HCEC 1CT (cell line): Measurements from ENCODE around the gene SLC9A9.
"Not testable (repeated sequence)": the region's sequence is repeated elsewhere in the genome, so short reads cannot be mapped to it uniquely, and the experiment has no call there.

ENCODE experiments used
- DNase-seq: peaks from one replicate; pipeline ENCODE4 v3.0.0-alpha.2; 2017

SLC9A9 gene

GRCh38 chr3:143751643-143752178 is 96.6 kb downstream of the SLC9A9 start:
- DNase-seq, result no peak

- DNase-seq, result no peak
Observed at GRCh38 chr3:143750841-143751240, 97.4 kb downstream of the SLC9A9 start.

DNA sequence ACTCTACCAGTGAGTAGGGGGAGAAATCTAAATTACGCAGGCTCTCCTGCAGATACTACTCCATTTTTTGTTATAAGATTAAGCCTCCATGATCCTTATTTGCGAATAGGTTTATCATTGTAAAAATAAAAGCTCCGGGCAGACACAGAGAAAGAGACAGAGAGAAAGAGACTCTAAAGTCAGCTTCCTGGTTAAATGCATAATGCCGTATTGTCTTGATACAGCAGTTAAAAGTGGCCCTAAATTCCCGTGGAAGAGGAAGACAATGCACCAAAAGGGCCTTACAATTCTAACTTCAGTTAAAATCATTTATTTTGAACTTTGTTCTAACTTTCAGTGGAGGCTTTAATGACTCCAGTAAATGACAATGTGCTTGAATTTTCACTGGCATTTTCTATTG is 98.3 kb downstream of the SLC9A9 start:
- no peak for DNase-seq

DNA sequence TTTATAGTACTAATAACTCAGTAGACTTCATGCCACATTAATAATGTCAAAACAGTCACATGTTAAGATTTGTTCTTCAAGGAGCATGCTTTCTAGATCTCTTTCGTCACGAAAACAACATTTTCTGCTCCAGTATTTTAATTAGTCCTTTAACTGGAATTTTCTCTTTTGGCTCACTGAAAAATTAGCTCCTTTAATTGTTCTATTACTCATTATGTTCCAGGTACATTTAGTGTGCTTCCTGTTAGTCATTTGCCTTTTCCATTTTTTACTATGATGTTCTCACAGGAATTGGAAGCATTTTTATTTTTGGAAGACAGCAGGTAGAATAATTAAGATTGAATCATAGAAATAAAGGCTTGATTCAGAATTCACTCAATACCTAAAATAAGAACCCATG is 111.2 kb downstream of the SLC9A9 start:
- peak; percentile 12 for DNase-seq

GRCh38 chr3:143736205-143736997 is 111.9 kb downstream of the SLC9A9 start:
- peak; percentile 80 for DNase-seq

GRCh38 chr3:143731776-143732175 is 116.5 kb downstream of the SLC9A9 start:
- DNase-seq, result peak; percentile 50

DNA sequence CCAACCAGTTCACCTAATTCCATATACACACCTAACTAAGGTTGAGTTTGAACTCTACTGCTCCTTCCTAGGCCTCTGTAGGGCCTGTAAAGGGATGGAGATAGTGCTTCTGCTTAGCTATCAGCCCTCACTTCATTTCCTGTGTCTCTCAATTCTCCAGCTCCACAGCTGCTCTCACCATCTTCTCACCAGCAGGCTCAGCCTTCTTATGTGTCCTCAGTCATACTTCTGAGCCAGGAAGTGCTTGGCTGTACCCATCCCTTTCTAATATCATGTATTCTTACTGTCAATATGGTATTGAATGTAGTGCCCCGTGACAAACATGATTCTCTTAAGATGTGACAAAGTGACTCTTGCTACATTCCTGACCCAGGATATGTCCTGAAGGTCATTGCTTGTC is 116.9 kb downstream of the SLC9A9 start:
- no peak for DNase-seq

DNA sequence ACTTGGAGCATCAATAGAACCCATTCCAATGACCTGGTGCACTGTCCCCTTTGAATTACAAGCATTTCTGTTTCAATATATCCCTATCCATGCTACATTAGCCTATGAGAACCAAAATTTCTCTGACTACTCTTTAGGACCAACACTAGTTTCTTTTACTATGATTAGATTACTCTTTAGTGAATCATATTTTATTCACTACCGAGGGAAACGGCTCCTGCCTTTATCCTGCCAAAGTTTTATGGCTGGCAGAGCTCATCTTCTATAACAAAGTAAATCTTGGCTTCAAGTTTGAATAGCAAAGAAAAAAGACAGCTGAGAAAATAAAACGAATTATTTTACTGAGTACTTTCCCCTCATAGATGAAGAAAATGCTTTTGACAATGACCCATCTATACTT is 120.9 kb downstream of the SLC9A9 start:
- peak; percentile 52 for DNase-seq

DNA sequence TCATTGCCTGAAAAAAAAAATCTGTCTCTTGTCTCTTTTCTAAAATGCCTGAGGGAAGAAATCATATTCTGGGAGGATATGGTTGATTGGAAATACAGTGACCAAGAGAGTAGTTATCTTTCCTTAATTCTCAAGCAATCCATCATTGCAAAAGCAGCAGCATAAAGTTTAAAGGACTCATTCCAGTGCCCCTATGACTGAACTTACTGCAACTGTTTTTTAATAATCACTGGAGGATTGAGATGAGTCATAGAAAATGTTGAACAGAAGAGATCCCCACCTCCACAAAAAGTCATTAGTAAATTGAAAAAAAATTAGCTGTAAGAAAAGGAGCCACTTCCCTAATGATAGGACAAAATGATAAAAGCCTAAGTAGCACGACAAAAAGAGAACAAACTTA is 121.5 kb downstream of the SLC9A9 start:
- peak; percentile 65 for DNase-seq

- DNase-seq, result no peak
Observed at GRCh38 chr3:143720381-143720780, 127.9 kb downstream of the SLC9A9 start.

DNA sequence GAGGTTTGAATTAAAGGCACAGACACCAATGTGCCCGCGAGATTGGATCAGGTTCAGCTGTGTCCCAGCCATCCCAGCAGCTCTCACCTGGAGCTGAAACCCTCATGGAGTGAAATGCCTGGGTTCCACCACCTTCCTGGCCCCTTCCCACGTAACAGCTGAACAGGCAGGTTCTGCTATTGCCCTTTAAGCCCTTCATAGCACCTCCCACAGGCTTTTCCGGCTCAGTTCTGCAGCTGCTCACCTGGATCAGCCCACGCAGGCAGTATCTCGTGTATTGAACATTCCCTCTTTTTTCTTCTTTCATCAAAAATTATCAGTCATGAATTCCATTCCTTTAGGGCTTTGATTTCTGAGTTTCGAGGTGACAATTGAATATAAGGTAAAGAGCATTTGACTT is 129.8 kb downstream of the SLC9A9 start:
- DNase-seq, result no peak

GRCh38 chr3:143716731-143717130 is 131.5 kb downstream of the SLC9A9 start:
- no peak for DNase-seq

DNA sequence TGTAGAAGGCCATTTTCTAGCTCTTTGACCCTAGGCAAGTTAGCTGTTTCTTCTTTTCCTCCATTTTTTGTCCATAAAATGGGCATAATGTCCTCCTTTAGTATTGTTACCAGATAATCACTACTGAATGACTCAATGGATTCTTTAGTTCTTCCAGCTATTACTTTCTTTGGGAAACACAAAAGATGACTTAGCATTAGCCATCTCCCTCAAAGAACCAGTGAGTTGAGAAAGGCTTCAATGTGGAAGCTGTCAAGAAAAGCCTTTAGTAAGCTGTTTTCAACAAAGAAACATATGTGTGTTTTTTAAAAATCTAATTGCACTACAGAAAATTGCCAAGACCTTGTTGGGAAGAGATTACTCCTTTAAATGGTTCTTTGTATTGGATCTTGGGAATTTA is 135.7 kb downstream of the SLC9A9 start:
- DNase-seq, result no peak

DNA sequence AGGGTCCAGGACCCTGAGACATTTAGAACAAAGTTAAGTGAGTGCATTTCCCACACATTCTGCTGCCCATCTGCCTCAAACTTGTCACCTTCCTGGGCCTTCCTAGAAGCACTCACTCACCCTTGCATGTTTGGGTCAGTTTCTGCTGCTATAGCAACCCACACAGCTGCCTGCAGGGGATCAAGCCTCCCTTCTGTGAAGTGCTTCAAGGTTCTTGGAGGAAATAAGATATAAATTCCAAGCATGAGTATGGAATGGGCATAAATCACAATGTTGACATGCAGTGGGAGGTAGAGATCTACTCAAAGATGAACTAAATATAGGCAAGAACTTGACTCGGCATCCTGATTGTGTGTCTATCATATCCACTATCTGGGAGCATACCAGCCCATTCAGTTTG is 140.4 kb downstream of the SLC9A9 start:
- DNase-seq, result peak; percentile 41

GRCh38 chr3:143700431-143700975 is 147.8 kb downstream of the SLC9A9 start:
- DNase-seq, result no peak

GRCh38 chr3:143699424-143699823 is 148.8 kb downstream of the SLC9A9 start:
- no peak for DNase-seq

- no peak for DNase-seq
Observed at GRCh38 chr3:143698682-143699303, 149.5 kb downstream of the SLC9A9 start.

GRCh38 chr3:143697975-143698374 is 150.3 kb downstream of the SLC9A9 start:
- peak; percentile 11 for DNase-seq

- DNase-seq, result not testable (repeated sequence)
Observed at GRCh38 chr3:143695333-143695732, 152.9 kb downstream of the SLC9A9 start.

DNA sequence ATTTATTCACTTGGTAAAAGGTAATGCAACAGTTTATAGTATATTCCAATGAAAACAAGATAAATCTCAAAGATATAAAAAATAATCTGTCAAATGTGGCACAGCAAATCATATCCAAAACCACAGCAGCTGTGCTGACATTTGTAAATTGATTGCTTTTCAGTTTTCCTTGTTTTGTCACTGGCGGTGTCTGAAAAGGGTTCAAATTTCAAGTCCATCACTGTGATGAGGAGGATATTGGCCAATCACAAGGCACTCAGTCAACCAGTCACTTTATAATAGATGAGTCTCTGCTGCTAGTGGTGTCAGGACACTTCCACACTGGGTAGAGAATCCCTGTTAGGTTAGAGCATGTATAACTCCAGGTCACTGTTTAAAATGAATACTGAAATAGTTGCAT is 154.8 kb downstream of the SLC9A9 start:
- DNase-seq, result no peak

DNA sequence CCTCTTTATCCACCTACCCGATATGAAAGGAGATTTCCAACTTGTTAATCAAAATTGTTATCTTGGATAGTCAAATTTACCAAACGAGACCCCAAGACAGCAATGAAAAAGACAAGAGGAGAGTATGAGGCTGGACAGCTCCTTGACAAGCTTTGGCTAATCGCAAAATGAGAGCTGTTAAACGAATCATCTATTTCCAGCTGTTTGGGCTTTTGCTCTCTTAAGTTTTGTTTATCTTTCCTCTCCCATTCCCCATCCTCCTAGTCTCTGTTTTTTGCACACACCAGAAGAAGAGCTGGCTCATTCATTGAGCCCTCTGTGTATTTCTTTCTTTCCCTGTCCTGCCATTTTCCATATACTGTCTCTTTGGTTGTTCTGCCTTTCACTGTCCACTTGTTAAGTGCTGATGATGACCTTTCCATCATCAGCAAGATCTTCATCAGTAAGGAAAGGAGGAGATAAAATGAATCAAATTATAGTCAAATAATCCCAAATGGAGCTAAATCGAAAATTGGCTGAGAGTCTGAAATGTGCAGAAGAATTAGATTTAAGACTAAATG is 161.6 kb downstream of the SLC9A9 start:
- DNase-seq, result no peak

DNA sequence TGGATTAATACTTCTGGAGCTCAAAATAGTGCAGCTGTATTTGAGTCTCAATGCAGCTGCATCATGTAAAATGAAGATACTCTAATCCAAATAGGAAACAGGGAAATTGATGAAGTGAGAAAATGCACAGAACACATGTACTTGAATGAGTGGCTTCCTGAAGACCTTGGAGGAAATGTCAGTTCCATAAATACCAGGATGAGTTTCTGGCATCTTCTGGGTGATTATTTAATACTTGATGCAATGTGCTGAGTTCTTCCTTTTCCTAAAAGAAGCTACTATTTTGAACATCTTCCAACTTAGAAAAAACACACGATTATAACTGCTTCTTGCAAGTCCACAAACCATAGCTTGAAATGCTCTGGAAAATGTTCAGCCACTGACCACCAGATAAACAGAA is 162.8 kb downstream of the SLC9A9 start:
- DNase-seq, result no peak

- no peak for DNase-seq
Observed at GRCh38 chr3:143677430-143677829, 170.8 kb downstream of the SLC9A9 start.

GRCh38 chr3:143676747-143677146 is 171.5 kb downstream of the SLC9A9 start:
- DNase-seq, result no peak
